SIG-M5 treated with dmso at 0.1 percent for 504 hours (cell line): ENCODE data around the gene SHROOM1.
A peak's percentile ranks its signal among the peaks of the same experiment; 100 is the strongest.
"Not testable (repeated sequence)": the region's sequence is repeated elsewhere in the genome, so short reads cannot be mapped to it uniquely, and the experiment has no call there.

Source experiments
- DNase-seq: peaks from one replicate; lab custom pipeline; 2025; ENCODE audit not compliant: unreplicated experiment; lab: John Stamatoyannopoulos, UW

SHROOM1 gene

DNA sequence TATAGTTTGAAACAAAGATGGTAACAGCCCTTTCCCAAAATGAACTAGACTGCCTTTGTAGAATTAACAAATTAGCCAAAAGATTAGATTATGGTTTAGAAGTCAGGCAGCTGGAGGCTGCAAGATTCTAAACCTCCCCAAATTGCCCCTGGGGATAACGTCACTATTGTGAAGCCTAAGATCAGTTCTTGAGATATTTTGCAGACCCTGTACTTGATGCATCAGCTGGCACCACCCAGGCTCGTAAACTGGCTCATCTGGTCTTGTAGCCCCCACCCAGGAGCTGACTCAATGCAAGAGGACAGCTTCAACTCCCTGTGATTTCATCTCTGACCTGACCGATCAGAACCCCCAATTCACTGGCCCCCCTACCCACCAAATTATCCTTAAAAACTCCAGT is 21.6 kb downstream of the SHROOM1 start:
- no peak for DNase-seq

DNA sequence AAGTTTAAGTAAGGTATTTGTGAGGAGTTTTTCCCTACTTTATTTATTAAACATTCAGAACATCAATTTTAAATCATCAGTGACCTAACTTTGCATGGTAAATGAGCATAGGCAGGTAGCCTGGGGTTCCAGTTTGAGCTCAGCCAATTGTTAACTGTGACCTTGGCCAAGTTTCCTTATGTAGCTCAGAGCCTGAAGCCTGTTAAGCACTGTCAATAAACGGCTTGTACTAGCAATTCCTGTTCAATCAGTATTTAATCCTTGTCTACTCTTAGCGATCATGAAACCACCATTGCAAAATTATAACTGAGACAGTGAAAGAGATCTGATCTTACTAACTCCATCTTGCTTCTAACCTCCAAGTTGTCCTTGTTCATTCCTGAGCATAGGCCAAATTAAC is 22.0 kb downstream of the SHROOM1 start:
- no peak for DNase-seq

DNA sequence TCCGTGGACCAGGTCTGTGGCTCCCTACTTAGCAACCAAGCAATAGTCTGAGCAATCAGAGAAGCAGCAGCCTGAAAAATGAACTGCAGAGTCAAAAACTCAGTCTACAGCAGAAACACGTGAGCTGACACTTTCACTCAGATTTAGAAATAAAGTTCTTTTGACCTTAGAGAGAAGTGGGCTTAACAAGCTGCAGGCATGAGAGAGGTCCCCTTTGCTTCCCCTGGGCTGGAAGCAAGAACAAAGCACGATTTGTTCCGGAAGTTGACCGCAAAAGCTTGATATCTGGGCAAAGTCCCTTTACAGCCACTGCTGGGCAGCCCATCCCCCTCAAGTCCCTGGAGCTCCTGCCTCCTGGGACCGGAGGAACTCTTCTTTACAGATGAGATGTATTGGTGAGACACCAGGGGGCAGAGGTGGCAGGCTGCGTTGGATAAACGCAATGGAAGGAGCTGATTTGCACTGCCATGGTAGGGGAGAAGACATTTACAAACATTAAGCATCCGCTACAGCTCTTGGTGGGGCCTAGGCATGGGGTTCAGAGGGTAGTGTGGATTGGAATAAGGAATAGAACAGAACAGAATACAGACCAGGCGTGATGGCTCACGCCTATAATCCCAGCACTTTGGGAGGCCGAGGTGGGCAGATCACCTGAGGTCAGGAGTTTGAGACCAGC is 23.1 kb downstream of the SHROOM1 start:
- DNase-seq = peak; percentile 13

DNA sequence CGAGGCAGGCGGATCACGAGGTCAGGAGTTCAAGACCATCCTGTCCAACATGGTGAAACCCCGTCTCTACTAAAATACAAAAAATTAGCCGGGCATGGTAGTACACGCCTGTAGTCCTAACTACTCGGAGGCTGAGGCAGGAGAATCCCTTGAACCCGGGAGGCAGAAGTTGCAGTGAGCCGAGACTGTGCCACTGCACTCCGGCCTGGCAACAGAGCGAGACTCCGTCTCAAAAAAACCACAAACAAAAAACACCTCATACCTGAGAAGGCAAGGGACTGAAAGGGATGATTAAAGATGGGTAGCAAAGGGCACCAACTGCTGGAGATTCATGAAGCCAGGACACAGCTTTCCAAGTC is 23.7 kb downstream of the SHROOM1 start:
- DNase-seq = not testable (repeated sequence)

DNA sequence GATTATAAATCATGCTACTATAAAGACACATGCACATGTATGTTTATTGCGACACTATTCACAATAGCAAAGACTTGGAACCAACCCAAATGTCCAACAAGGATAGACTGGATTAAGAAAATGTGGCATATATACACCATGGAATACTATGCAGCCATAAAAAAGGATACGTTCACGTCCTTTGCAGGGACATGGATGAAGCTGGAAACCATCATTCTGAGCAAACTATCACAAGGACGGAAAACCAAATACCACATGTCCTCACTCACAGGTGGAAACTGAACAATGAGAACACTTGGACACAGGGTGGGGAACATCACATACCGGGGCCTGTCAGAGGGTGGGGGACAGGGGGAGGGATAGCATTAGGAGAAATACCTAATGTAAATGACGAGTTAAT is 24.6 kb downstream of the SHROOM1 start:
- not testable (repeated sequence) for DNase-seq

DNA sequence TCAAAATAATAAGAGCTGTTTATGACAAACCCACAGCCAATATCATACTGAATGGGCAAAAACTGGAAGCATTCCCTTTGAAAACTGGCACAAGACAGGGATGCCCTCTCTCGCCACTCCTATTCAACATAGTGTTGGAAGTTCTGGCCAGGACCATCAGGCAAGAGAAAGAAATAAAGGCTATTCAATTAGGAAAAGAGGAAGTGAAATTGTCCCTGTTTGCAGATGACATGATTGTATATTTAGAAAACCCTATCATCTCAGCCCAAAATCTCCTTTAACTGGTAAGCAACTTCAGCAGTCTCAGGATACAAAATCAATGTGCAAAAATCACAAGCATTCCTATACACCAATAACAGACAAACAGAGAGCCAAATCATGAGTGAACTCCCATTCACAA is 26.2 kb downstream of the SHROOM1 start:
- DNase-seq = not testable (repeated sequence)

DNA sequence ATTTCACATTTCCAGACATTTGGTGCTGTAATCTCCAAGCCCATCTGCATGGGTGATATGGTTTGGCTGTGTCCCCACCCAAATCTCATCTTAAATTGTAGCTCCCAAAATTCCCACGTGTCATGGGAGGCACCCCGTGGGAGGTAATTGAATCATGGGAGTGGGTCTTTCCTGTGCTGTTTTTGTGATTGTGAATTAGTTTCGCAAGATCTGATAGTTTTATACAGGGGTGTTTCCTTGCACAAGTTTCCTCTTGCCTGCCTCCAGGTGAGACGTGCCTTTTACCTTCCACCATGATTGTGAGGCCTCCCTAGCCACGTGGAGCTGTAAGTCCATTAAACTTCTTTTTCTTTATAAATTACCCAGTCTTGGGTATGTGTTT is 27.8 kb downstream of the SHROOM1 start:
- DNase-seq = not testable (repeated sequence)

DNA sequence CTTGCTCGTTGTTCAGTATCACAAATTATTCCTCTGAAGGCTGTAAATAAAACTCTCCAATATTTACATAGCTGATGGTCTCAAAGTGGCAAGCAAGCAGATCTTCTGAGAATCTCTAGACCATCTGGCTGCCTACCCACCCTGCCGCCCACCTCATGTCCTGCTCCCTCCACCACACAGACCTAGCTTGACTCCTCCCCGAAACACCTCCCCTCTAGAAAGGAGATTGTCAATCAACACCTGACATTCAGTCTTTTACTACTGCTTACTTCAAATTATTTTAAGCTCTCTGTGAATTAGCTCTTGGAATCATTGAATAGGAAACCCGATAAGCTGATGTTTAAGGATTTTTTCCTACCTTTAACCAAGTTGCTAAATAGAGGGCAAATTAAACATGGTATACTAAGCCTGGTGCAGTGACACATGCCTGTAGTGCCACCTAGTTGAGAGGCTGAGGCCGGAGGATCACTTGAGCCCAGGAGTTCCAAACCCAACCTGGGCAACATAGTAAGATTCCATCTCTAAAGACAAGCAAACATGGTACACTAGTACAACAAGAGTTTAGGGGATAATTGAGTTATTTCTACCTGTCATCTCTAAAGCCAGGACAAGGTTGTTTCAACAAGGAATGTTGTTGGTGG is 28.3 kb downstream of the SHROOM1 start:
- no peak for DNase-seq

DNA sequence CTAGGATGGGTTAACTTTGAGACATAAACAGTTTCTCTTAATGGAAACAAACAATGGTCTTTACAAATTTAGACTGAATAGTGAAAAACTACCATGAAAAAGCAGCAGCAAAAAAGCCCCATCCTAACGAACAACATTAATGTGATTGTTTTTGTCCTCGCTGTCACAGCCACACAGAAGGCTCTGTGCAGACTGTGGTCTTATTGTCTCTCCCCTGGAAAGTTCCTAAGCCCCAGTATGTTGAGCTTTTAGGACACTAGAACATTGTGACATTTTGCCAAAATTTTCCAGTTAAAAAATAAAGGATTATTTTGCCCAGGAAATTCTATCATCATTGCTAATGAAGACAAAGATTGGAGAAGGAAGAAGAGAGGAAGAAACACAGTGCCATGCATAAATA is 29.9 kb downstream of the SHROOM1 start:
- no peak for DNase-seq

DNA sequence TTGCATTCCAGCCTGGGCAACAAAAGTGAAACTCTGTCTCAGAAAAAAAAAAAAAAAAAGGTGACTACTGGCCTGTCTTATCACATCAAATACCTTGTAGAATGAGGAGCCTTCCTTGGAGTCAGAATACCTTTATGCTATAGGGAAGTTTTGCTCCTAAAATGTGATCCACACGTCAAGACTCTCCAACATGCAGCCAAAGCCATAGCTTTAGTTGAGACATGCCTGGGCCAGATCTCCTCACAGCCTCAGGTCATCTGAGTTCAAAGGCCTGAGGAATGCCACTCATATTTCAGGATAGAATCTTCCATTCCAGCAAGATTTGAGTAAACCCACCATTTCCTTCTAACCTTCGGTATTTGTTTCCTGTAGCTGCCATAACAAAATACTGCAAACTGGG is 31.1 kb downstream of the SHROOM1 start:
- no peak for DNase-seq

DNA sequence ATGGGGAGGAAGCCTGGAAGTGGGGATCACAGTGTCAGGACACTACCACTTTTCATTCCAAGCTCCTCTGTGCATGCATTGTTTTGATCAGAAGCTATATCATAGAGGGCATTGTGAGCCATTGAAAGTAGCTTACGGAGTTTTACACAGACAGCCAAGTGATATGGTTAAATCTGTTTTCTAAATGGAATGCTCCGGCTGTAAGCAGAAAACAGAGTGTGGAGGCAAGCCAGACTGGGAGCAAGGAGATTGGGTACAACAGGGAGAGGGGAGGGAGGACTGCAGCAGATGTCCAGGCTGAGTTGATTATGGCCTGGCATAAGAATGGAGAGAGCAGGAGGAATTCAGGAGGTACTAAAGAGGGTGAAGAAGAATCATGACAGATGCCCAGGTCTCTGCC is 32.8 kb downstream of the SHROOM1 start:
- no peak for DNase-seq

DNA sequence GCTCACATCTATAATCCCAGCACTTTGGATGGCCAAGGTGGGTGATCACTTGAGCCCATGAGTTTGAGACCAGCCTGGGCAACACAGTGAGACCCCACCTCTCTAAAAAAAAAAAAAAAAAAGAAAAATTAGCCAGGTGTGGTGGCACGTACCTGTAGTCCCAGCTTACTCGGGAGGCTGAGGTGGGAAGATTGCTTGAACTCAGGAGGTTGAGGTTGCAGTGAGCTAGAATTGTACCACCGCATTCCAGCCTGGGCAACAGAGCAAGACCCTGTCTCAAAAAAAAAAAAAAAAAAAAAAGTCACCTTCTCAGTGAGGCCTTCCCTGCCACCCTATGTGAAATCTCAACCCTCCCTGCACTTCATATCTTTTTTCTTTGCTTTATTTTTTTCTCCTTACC is 39.4 kb downstream of the SHROOM1 start:
- no peak for DNase-seq

DNA sequence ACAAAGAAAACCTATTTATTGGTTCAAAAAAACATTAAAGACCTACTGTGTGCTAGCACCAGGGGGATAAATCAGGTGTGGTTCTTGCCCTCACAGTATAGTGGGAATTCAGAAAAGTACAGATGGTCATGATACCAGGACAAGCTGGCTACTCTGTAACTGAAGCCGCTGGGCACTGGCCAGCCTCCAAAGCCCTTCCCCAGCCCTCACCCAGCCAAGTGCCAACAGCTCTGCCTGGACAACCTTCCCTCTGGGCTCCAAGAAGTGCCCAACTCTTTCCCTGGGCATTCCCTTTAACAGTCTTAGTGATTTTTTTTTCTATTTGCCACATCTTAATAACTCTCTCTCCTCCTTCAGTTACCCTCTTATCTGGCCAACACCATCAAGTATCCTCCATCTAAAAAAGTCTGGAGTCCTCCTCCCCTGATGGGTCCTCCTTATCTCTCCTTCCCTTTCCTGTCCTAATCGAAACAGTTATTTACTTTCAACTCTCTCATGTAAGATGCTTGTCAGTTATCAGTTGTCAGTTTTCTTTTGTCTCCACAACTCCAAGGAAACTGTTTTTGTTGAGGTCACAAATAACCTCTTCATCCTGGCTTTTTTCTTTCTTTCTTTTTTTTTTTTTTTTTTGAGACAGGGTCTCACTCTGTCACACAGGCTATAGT is 40.1 kb downstream of the SHROOM1 start:
- no peak for DNase-seq

DNA sequence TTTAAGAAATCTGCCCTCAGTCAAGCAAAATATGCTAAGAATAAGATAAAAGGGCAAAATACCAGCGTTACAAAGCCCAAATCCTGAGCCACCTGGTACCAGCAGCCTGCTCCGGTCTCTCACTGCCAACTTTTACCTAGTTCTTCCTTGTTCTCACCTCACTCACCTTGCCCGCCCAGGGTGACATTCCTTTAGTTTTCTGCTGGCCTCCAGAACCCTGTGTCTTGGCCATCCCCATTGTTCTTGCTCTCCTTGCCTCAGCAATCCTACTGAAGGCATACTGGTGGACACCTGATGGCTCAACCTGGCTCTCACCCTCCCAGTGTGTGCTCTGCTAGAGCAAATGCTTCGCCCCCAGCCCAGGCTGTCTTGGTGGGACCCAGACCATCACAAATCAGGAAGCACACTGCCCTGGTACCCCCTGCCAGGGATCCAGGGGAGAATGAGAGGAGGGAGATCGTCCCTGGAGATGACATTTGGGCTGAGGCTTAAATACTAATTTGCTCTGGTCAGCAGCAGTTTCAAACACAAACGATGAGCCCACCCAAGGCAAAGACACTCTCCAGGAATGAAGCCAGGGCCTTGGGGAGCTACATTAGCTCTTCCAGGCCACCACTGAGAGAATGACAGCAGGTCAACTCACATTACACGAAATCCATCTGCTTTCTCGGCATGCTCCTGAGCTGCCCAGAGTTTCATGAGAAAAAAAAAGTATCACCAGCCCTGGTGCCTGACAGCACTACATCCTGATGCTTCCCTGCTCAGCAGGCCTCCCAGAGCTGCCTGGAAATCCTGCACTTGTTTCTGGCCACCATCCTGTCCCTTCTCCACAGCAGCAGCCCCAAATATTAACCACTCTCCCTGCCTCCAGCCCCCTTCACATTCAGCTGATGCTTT is 41.2 kb downstream of the SHROOM1 start:
- DNase-seq = no peak

DNA sequence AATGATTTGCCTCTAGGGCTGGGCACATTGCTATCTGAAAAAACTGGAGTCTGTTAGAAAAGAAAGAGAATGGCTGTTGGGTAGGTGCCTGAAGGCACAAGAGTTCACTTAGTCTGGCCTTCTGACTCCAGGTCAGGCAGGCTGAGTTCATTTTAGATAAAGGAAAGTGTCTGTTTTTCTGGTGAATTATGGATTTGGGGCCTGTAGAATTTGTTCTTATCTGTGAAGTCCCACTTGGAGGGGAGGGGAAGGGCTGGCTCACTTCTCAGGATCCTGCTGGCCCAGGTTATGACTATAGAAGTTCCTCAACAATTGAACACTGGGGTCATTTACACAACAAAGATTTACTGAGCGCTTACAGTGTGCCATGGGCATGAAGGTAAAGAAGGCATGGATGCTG is 41.9 kb downstream of the SHROOM1 start:
- DNase-seq = no peak

DNA sequence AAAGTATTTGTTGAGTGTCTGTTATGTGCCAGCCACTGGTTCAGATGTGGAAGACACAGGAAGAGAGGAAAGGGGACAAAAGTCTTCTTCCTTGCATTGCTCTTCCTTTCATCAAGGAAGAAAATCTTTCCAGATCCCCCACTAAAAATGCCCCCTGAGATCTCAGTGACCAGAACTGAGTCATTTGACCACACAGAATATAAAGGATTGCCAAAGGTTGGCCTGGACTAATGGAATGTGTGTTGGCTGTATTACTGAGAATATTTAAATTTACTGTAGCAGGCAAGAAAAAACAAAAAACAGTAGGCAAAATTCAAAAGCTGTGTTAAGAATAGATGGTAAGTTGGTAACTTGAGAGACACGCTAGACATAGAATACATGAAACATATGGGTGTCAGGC is 43.4 kb downstream of the SHROOM1 start:
- no peak for DNase-seq

DNA sequence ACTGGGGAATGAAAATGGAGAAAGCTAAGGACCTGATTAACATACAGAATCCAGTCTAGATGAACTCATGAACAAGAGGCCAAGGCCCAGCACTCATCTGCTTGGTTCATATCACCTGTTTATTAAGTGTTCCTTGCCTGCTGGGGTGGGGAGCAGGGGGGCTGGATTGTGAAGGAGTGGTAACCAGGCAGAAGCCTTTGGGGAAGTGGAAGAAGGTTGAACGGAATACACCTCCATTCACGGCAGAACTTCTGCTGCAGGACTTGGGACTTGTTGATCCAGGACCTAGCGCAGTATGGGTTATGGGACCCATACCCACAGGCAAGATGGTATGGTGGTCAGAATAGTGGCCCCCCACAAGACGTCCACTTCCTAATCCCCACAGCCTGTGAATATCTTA is 44.6 kb downstream of the SHROOM1 start:
- no peak for DNase-seq

DNA sequence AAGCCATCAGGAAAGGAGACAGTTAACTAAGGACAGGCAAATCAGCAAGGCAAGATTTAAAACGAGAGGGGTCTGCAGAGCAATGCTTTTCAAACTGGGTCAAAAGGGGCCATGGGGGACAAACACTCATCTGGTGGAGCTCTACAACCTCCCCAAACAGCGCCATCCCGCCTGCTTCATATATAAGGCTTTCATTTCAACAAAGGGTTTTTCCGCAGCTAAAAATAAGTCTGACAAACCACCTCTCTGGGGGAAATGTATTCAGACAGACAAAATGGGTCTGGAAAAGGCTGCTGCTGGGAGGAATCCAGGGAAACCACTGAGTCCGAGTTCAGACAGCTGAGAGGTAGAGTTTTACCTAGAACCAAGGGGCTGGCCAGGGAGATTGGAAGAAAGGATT is 45.1 kb downstream of the SHROOM1 start:
- no peak for DNase-seq

DNA sequence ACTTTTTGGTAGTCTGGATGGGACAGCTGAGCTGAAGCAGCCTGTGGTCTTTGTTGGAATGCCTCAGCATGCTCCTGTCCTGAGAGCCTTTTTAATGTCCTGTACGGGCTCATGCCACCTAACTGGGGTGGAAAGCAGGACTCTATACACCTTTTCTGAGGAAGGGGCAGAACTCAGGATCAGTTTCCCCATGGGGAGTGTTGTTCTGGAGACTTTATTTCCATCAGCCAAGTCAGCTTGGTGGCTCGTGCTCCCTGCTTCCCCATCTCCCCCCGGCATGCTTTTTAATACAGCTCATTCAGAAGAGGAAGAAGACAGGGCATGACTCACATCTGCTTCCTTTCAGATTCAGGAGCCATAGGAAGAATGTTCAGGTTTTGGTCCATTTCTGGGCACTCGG is 48.3 kb downstream of the SHROOM1 start:
- peak; percentile 67 for DNase-seq

DNA sequence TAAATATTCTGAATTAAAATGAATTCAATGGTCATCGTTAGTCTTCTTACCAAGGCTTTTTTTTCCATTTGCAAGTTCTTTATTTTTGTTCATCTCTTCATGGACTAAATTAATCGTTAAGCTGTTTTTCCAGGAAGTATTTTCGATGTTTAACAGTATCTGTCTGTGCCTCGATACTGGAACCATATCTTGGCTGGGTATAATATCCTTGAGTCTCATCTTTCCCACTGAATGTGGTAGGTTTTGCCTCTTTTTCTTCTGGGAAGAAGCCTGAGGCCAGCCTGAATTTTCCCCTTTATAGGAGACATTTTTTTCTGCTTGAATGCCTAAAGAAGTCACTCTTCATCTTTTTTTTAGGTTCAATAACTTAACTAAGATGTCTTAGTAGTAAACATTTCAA is 49.4 kb downstream of the SHROOM1 start:
- DNase-seq = no peak

DNA sequence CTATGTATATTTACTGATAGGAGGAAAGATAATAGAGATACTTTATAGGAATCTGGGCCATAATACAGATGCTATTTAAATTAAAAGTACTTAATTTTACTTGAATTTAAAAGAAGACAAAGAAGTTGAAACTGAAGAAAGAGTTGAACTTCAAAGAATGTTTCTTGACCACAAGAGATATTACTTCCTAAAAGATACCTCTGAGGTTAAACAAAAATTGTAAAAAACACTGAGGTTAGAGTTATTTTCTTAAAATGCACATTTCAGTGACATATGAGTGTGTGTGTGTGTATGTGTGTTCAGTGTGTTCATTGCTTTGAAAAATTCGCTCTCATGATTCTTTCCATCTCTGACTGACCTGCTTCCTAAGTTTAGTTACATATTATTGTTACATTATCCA is 49.9 kb downstream of the SHROOM1 start:
- DNase-seq = no peak

DNA sequence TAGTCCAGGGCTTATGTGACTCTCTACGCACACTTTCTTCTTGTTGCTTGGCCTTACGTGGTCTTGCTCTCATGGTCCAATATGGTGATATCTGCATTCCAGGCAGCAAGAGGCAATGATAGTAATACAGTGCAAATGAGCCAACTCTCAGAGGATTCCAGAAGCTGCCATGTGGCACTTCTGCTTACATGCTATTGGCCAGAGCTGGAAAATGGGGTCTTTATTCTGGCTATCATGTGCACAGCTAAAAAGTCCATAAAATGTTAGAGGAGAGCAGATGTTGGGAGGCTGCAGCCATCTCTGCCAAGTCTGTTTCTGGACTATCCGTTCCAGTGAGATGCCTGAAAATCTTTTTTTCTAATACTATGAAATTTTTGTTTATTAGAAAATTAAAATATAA is 50.5 kb downstream of the SHROOM1 start:
- DNase-seq = no peak
